Stomach (tissue), 9 donors: Measurements from ENCODE around the gene GRIK5. TPM values are rescaled to one million over a fixed set of nuclear protein-coding genes. Genes with fewer than 3 reads are reported as not detected.

Experiments
- DNase-seq, 2 donors: peaks; one replicate each; pipeline versions ENCODE4 v3.0.0 to v3.0.0-alpha.2; 2013 to 2019
- H3K27ac ChIP-seq, 5 donors: fragments of 200-600 bp in 4 of 5; sonication (generic) in 4 of 5; one replicate each; pipeline ENCODE4 v1.5.1; 2013 to 2019; ENCODE audit warnings: mild to moderate bottlenecking in 1 of 5, moderate library complexity in 1 of 5
- H3K27me3 ChIP-seq, 3 donors: fragments of 200-600 bp; sonication (generic); one replicate each; pipeline ENCODE4 v1.5.1; 2017 to 2019; ENCODE audit warnings: mixed run types in 1 of 3
- H3K36me3 ChIP-seq, 4 donors: fragments of 200-600 bp; sonication (generic); 1 replicate in 3 of 4; 2 replicates in 1 of 4; pipeline ENCODE4 v1.5.1; 2016 to 2019
- H3K4me1 ChIP-seq, 4 donors: fragments of 200-600 bp; sonication (generic); one replicate each; pipeline ENCODE4 v1.5.1; 2016 to 2019
- H3K4me3 ChIP-seq, 4 donors: fragments of 200-600 bp; sonication (generic) in 3 of 4; one replicate each; pipeline ENCODE4 v1.5.1; 2016 to 2019; ENCODE audit warnings: mild to moderate bottlenecking in 1 of 4
- H3K9me3 ChIP-seq, 4 donors: fragments of 200-600 bp; sonication (generic); one replicate each; pipeline ENCODE4 v1.5.1; 2016 to 2019
- CTCF ChIP-seq, 7 experiments: fragments of 450-650 bp in 4 of 7; fragments of 200-600 bp in 3 of 7; sonication (generic) in 3 of 7; IDR thresholded peaks; one replicate each; pipeline ENCODE4 v1.5.1; 2016 to 2019; ENCODE audit warnings: antibody characterized with exemption in 7 of 7, control low read depth in 2 of 7, mild to moderate bottlenecking in 1 of 7
- EP300 ChIP-seq: sonication (generic); formaldehyde crosslinking; IDR thresholded peaks from one replicate; pipeline ENCODE4 v1.6.1; 2017; ENCODE audit warnings: antibody characterized with exemption
- POLR2A ChIP-seq, 4 donors: fragments of 450-650 bp; IDR thresholded peaks; one replicate each; pipeline ENCODE4 v1.6.1; 2016; ENCODE audit warnings: antibody characterized with exemption in 4 of 4, control low read depth in 2 of 4, mild to moderate bottlenecking in 1 of 4, moderate library complexity in 1 of 4
- POLR2AphosphoS5 ChIP-seq, 3 donors: sonication (generic); formaldehyde crosslinking; IDR thresholded peaks; one replicate each; pipeline ENCODE4 v1.6.1; 2016; ENCODE audit warnings: antibody characterized with exemption in 3 of 3
- WGBS, 5 donors: extraction: QIAGEN DNeasy Blood & Tissue Kit in 3 of 5; methylation state at CpG; one replicate each; pipeline versions ENCODE4 v1.1.5 to v1.1.7; 2013 to 2018; 5-methylcytosine and 5-hydroxymethylcytosine counted together
- intact Hi-C: fragments of 100-400 bp; cut with DNase I; formaldehyde crosslinking; loops from one replicate; pipeline ENCODE4 v1.15.1; 2023; ENCODE audit warnings: low total_unique reads
- polyA plus RNA-seq, 3 donors: library from polyadenylated mRNA; stranded (reverse); fragments of 200-250 nt; gene quantifications; one replicate each; pipeline ENCODE4 v1.2.3, GENCODE V29; 2013
- total RNA-seq, 5 donors: library from RNA; depleted of rRNA; stranded (reverse); fragments of >200 nt; gene quantifications; one replicate each; pipeline versions ENCODE4 v1.1.0 to v1.2.3, GENCODE V29; 2014 to 2016
- donor health status: healthy with polysubstance abuse.
- donor health status: Bipolar disorder and iron deficiency.
- donor health status: healthy.

The GRIK5 gene
- total and polyA plus RNA-seq, 8 donors, result 0.92 to 74.1 (median 4.2) TPM

GRCh38 chr19:42115705-42116104 is 45.7 kb upstream of the GRIK5 start:
- no peak for DNase-seq
- H3K27ac ChIP-seq, result peak overlapping the region in 1 of 5 donors; percentile 38
- H3K36me3 ChIP-seq, result no peaks in the 10 kb centered on the region
- H3K4me3 ChIP-seq, result no peak overlapping the region
- peaks cover 0 to 14% (median 2%) of the 10 kb centered on the region in 4 donors for H3K4me1 ChIP-seq
- H3K9me3 ChIP-seq, result no peaks in the 10 kb centered on the region
- TF ChIP-seq EP300 (no peak), CTCF (IDR thresholded peaks at IDR 0.05) (no peak), POLR2AphosphoS5 (IDR thresholded peaks at IDR 0.05) (no peak), POLR2A (IDR thresholded peaks at IDR 0.05) (no peak)
- peaks cover 0 to 5% (median 0%) of the 10 kb centered on the region in 3 donors for H3K27me3 ChIP-seq
- WGBS, 5 donors, result 70 to 89% (median 84%) methylated on average over 4 of the region's 4 CpGs
- intact Hi-C loops, result no loop called here

- TF ChIP-seq EP300 (no peak), CTCF (IDR thresholded peaks at IDR 0.05) (no peak), POLR2AphosphoS5 (IDR thresholded peaks at IDR 0.05) (no peak), POLR2A (IDR thresholded peaks at IDR 0.05) (no peak)
- intact Hi-C loops, result no loop called here
- Histone ChIP-seq H3K27ac (peak overlapping the region in 1 of 5 donors; percentile 38), H3K4me3 (no peak overlapping the region), H3K27me3 (peaks cover 0 to 10% (median 0%) of the 10 kb centered on the region in 3 donors), H3K9me3 (no peaks in the 10 kb centered on the region), H3K36me3 (no peaks in the 10 kb centered on the region), H3K4me1 (peaks cover 0 to 14% (median 2%) of the 10 kb centered on the region in 4 donors)
- 30 to 55% (median 35%) methylated on average over 4 of the region's 4 CpGs for WGBS, 5 donors
- peak in 1 of 2 donors; percentile 45 for DNase-seq
Observed at GRCh38 chr19:42115219-42115618, 45.2 kb upstream of the GRIK5 start.

GRCh38 chr19:42114412-42114811 is 44.4 kb upstream of the GRIK5 start:
- H3K27me3 ChIP-seq, result peaks cover 0 to 11% (median 0%) of the 10 kb centered on the region in 3 donors
- DNase-seq, result peak in 1 of 2 donors; percentile 34
- H3K27ac ChIP-seq, result peak overlapping the region in 1 of 5 donors; percentile 43
- H3K36me3 ChIP-seq, result no peaks in the 10 kb centered on the region
- no peak for TF ChIP-seq CTCF (IDR thresholded peaks at IDR 0.05)
- TF ChIP-seq POLR2A (IDR thresholded peaks at IDR 0.05), result no peak
- TF ChIP-seq EP300, result no peak
- TF ChIP-seq POLR2AphosphoS5 (IDR thresholded peaks at IDR 0.05), result no peak
- intact Hi-C loops, result no loop called here
- WGBS, 5 donors, result 27 to 38% (median 36%) methylated on average over 7 of the region's 7 CpGs
- peaks cover 0 to 14% (median 2%) of the 10 kb centered on the region in 4 donors for H3K4me1 ChIP-seq
- H3K9me3 ChIP-seq, result no peaks in the 10 kb centered on the region
- H3K4me3 ChIP-seq, result no peak overlapping the region

DNA sequence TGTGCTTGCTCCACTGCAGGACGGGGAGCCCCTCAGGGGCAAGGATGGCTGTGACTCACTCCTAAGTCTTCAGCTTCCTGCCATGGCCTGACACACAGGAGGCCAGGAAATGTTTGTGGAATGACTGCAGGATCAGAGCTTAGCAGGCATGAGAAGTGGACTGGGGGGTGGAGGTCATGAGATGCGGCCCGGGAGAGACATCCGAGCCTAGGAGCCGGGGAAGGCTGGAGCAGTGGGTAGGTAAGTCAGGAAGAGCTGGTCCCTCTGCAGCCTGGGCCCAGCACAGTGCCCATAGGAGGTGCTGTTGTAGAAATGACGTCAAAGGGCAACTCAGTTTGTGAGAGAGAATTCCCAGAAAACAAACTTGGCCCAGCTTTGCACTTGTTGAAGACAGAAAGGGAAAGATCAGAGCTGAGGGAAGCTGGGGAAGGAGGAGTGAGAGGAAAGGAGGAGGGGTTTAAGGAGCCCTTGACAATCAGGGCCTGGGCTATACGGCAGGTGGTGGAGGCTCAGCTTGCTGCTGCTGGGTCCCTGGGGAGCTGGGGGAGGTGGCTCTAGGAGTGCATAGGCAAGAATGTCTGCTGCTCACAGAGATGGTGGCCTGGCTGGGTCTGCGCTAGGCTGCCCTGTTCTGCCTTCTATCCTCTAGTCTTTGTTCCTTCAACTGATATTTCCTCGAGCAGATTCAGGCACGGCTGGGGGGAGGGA is 43.8 kb upstream of the GRIK5 start:
- intact Hi-C loops, result no loop called here
- Histone ChIP-seq H3K27ac (peak overlapping the region in 2 of 5 donors; percentile 43 to 51), H3K27me3 (peaks cover 0 to 17% (median 0%) of the 10 kb centered on the region in 3 donors), H3K4me3 (no peak overlapping the region), H3K4me1 (peaks cover 0 to 14% (median 3%) of the 10 kb centered on the region in 4 donors), H3K9me3 (no peaks in the 10 kb centered on the region), H3K36me3 (no peaks in the 10 kb centered on the region)
- TF ChIP-seq CTCF (IDR thresholded peaks at IDR 0.05), result no peak
- no peak for TF ChIP-seq POLR2A (IDR thresholded peaks at IDR 0.05)
- no peak for TF ChIP-seq POLR2AphosphoS5 (IDR thresholded peaks at IDR 0.05)
- TF ChIP-seq EP300, result no peak
- no peak for DNase-seq
- WGBS, 5 donors, result 35 to 43% (median 40%) methylated on average over 10 of the region's 10 CpGs
